Right lobe of liver (tissue), 6 donors: ENCODE data around the gene MSL2. TPM values are rescaled to one million over a fixed set of nuclear protein-coding genes. Genes with fewer than 3 reads are reported as not detected.

Experiments used
- ATAC-seq, 4 donors: fragments of 200-7000 bp; cut with Tn5 transposase; one replicate each; pipeline ENCODE4 v1.9.1; 2020; ENCODE audit warnings: mild to moderate bottlenecking in 4 of 4, moderate library complexity in 4 of 4
- DNase-seq, 3 donors: peaks; one replicate each; pipeline ENCODE4 v3.0.0-alpha.2; 2020
- H3K27ac ChIP-seq, 3 donors: fragments of 200-600 bp; one replicate each; pipeline ENCODE4 v1.8.0; 2022
- H3K27me3 ChIP-seq, 2 donors: fragments of 200-600 bp; one replicate each; pipeline ENCODE4 v1.8.0; 2022
- H3K36me3 ChIP-seq, 4 donors: fragments of 200-600 bp; sonication (generic) in 1 of 4; one replicate each; pipeline versions ENCODE4 v1.5.1 to v1.8.0; 2017 to 2022; ENCODE audit warnings: control low read depth in 1 of 4
- H3K4me1 ChIP-seq, 4 donors: fragments of 200-600 bp; sonication (generic) in 1 of 4; one replicate each; pipeline versions ENCODE4 v1.5.1 to v1.8.0; 2017 to 2022; ENCODE audit warnings: control low read depth in 1 of 4
- H3K4me3 ChIP-seq, 3 donors: fragments of 200-600 bp; one replicate each; pipeline ENCODE4 v1.8.0; 2022
- H3K9me3 ChIP-seq, 4 donors: fragments of 200-600 bp; sonication (generic) in 1 of 4; one replicate each; pipeline versions ENCODE4 v1.5.1 to v1.8.0; 2017 to 2022; ENCODE audit warnings: control low read depth in 1 of 4
- CTCF ChIP-seq, 4 donors: fragments of 200-600 bp in 3 of 4; fragments of 450-650 bp in 1 of 4; IDR thresholded peaks; one replicate each; pipeline versions ENCODE4 v1.5.1 to v1.8.0; 2016 to 2022; ENCODE audit warnings: antibody characterized with exemption in 4 of 4, mild to moderate bottlenecking in 2 of 4
- POLR2A ChIP-seq: fragments of 450-650 bp; IDR thresholded peaks from one replicate; pipeline ENCODE4 v1.6.1; 2017; ENCODE audit warnings: antibody characterized with exemption, mild to moderate bottlenecking
- WGBS: methylation state at CpG from one replicate; pipeline ENCODE4 v1.1.6; 2018; ENCODE audit warnings: low coverage, low lambda C conversion rate; ENCODE audit not compliant: insufficient coverage; ENCODE audit errors: missing lambda C conversion rate; 5-methylcytosine and 5-hydroxymethylcytosine counted together
- intact Hi-C, 2 donors: fragments of 100-400 bp; cut with DNase I; formaldehyde crosslinking; loops; one replicate each; pipeline versions ENCODE4 v1.11.2 to v1.14.1; 2022
- total RNA-seq, 6 experiments: library from RNA; depleted of rRNA in 2 of 6; stranded (reverse); fragments of >200 nt in 2 of 6; fragmentation: NEBNext Ultra II Directional in 3 of 6; extraction: Animal tissue kit (Norgen Biotek cat#: 25700) in 3 of 6; gene quantifications; one replicate each; pipeline versions ENCODE4 v1.1.0 to v1.2.4, GENCODE V29; 2016 to 2023
- donor health status: DM: no; HTN: yes; CAD: no.
- donor health status: DM: no; HTN: no; CAD: no.
- donor health status: DM: no; HTN: no; CAD: no.
- donor health status: DM: no; HTN: yes; CAD: no.
- donor health status: DM: no; HTN: yes; CAD: no.

The MSL2 gene
- total RNA-seq, 6 experiments from 2014 or later = 9.1 to 18.4 (median 13.1) TPM

- H3K27ac ChIP-seq = no peak overlapping the region
- no peak for DNase-seq
- TF ChIP-seq POLR2A (no peak), CTCF (IDR thresholded peaks at IDR 0.05) (no peak)
- intact Hi-C loops = no loop called here
- H3K9me3 ChIP-seq = no peaks in the 10 kb centered on the region
- 45% methylated on average over 3 of the region's 3 CpGs for WGBS
- peaks cover 0 to 2% (median 0%) of the 10 kb centered on the region in 4 donors for H3K4me1 ChIP-seq
- H3K4me3 ChIP-seq = no peak overlapping the region
- H3K36me3 ChIP-seq = no peaks in the 10 kb centered on the region
- H3K27me3 ChIP-seq = no peaks in the 10 kb centered on the region
- ATAC-seq = peak in 3 of 4 donors; percentile 28 to 96 (median 49)
Observed at GRCh38 chr3:136142592-136142991, 53.5 kb downstream of the MSL2 start.

DNA sequence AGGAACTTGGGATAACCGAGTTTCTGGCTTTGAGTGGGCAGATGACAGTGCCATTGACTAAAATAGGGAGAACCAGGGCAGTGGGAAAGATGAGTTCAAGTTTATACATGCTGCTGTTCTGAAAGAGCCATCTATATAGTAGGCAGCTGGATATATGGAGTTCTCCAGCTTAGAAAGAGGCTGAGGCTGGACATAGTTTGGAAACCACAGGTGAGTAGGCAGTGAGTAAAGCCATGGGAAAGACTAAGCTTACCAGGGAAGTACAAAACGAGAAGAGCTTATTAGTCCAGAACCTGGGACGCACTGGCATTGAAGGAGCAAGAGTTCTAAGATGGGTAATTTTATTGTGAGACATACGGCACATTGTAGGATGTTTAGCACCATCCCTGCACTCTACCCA lies 54.2 kb downstream of the MSL2 start:
- ATAC-seq = peak in 1 of 4 donors; percentile 9

DNA sequence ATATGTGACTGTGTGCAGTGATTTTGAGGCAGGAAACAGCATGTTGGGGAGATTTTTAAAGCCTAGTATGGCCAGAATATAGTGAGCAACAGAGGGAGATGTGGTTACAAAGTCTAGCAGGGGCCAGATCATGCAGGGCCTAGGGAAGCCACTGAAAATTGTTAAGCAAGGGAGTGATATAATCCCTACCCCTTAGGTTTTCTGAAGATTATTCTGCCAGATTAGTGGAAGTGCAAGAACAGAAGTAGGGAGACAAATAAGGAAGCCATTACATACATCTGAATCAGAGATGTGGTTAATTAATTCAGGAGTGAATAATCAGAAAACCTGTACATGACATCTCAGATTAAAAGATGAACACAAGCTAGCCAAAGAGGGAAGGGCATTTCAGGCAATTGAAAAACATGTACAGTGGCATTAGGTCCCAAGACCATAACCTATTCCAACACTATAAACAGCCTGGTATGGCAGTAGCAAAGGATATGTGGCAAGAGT lies 54.8 kb downstream of the MSL2 start:
- intact Hi-C loops = no loop called here
- H3K27ac ChIP-seq = no peak overlapping the region
- TF ChIP-seq POLR2A (no peak), CTCF (IDR thresholded peaks at IDR 0.05) (no peak)
- no peak overlapping the region for H3K4me3 ChIP-seq
- no peaks in the 10 kb centered on the region for H3K4me1 ChIP-seq
- no peaks in the 10 kb centered on the region for H3K9me3 ChIP-seq
- H3K36me3 ChIP-seq = no peaks in the 10 kb centered on the region
- DNase-seq (no peak), ATAC-seq (no peak)
- H3K27me3 ChIP-seq = no peaks in the 10 kb centered on the region

More for the DNA sequence above, 54.2 kb downstream of the MSL2 start:
- WGBS = 75% methylated on average over 2 of the region's 4 CpGs
- Histone ChIP-seq H3K4me3 (no peak overlapping the region), H3K4me1 (no peaks in the 10 kb centered on the region), H3K9me3 (no peaks in the 10 kb centered on the region), H3K27me3 (no peaks in the 10 kb centered on the region), H3K27ac (no peak overlapping the region), H3K36me3 (no peaks in the 10 kb centered on the region)
- TF ChIP-seq CTCF (IDR thresholded peaks at IDR 0.05) (no peak), POLR2A (no peak)
- intact Hi-C loops = no loop called here
- no peak for DNase-seq

- Histone ChIP-seq H3K27ac (no peak overlapping the region), H3K4me1 (peaks cover 0 to 11% (median 4%) of the 10 kb centered on the region in 4 donors), H3K4me3 (no peak overlapping the region), H3K36me3 (no peaks in the 10 kb centered on the region), H3K27me3 (no peaks in the 10 kb centered on the region), H3K9me3 (no peaks in the 10 kb centered on the region)
- DNase-seq (no peak), ATAC-seq (no peak)
- intact Hi-C loops = no loop called here
- 64% methylated on average over 2 of the region's 2 CpGs for WGBS
- TF ChIP-seq CTCF (IDR thresholded peaks at IDR 0.05) = no peak
- TF ChIP-seq POLR2A = no peak
Observed at GRCh38 chr3:136136454-136136853, 59.7 kb downstream of the MSL2 start.
